Liver (tissue), 9 donors: ENCODE data around the gene ATP1A3. TPM values are rescaled to one million over a fixed set of nuclear protein-coding genes. Genes with fewer than 3 reads are reported as not detected.

Source experiments
- DNase-seq: peaks from one replicate; pipeline ENCODE4 v3.0.0-alpha.2; 2017; ENCODE audit warnings: low spot score
- H3K27ac ChIP-seq, 2 donors: one replicate each; pipeline ENCODE4 v1.7.0; 2013; ENCODE audit warnings: inconsistent platforms in 2 of 2, low read length in 2 of 2, control low read depth in 1 of 2, low read depth in 1 of 2, mild to moderate bottlenecking in 1 of 2
- H3K27me3 ChIP-seq, 4 donors: one replicate each; pipeline versions ENCODE4 v1.6.1 to v1.7.0; 2013; ENCODE audit warnings: low read length in 3 of 4, inconsistent platforms in 1 of 4, mild to moderate bottlenecking in 1 of 4, moderate library complexity in 1 of 4; ENCODE audit not compliant: control insufficient read depth in 4 of 4, insufficient read depth in 4 of 4
- H3K36me3 ChIP-seq, 4 donors: one replicate each; pipeline versions ENCODE4 v1.6.1 to v1.7.0; 2013; ENCODE audit warnings: low read length in 3 of 4, mild to moderate bottlenecking in 3 of 4, low read depth in 1 of 4, moderate library complexity in 1 of 4; ENCODE audit not compliant: control insufficient read depth in 4 of 4, insufficient read depth in 3 of 4
- H3K4me1 ChIP-seq, 4 donors: one replicate each; pipeline versions ENCODE4 v1.6.1 to v1.7.0; 2013; ENCODE audit warnings: low read length in 3 of 4, mild to moderate bottlenecking in 3 of 4, moderate library complexity in 1 of 4; ENCODE audit not compliant: control insufficient read depth in 4 of 4, insufficient read depth in 4 of 4
- H3K4me3 ChIP-seq, 3 donors: one replicate each; pipeline versions ENCODE4 v1.6.1 to v1.7.0; 2013; ENCODE audit warnings: low read length in 3 of 3, control low read depth in 1 of 3, low read depth in 1 of 3, mild to moderate bottlenecking in 1 of 3
- H3K9ac ChIP-seq, 2 donors: one replicate each; pipeline ENCODE4 v1.7.0; 2013; ENCODE audit warnings: low read length in 2 of 2, mild to moderate bottlenecking in 2 of 2, moderate library complexity in 2 of 2, control low read depth in 1 of 2, low read depth in 1 of 2
- H3K9me3 ChIP-seq, 4 donors: one replicate each; pipeline versions ENCODE4 v1.6.1 to v1.7.0; 2013; ENCODE audit warnings: low read length in 3 of 4; ENCODE audit not compliant: control insufficient read depth in 4 of 4
- ATF3 ChIP-seq: IDR thresholded peaks from 2 replicates; pipeline ENCODE4 v1.6.1; 2016; ENCODE audit warnings: antibody characterized with exemption
- EGR1 ChIP-seq, 2 donors: IDR thresholded peaks; 2 replicates each; pipeline ENCODE4 v1.6.1; 2016 to 2018; ENCODE audit warnings: antibody characterized with exemption in 2 of 2, low read depth in 2 of 2
- FOXA1 ChIP-seq: IDR thresholded peaks from 2 replicates; pipeline ENCODE4 v1.6.1; 2016; ENCODE audit warnings: antibody characterized with exemption
- FOXA2 ChIP-seq: IDR thresholded peaks from 2 replicates; pipeline ENCODE4 v1.6.1; 2016; ENCODE audit warnings: antibody characterized with exemption
- GABPA ChIP-seq, 2 donors: IDR thresholded peaks in 1 of 2; conservative IDR thresholded peaks in 1 of 2; 2 replicates each; pipeline ENCODE4 v1.6.1; 2016; ENCODE audit warnings: antibody characterized with exemption in 2 of 2, mild to moderate bottlenecking in 1 of 2, moderate library complexity in 1 of 2
- HNF4A ChIP-seq, 2 donors: conservative IDR thresholded peaks; 2 replicates each; pipeline ENCODE4 v1.6.1; 2016; ENCODE audit warnings: antibody characterized with exemption in 2 of 2, mild to moderate bottlenecking in 2 of 2
- HNF4G ChIP-seq: IDR thresholded peaks from 2 replicates; pipeline ENCODE4 v1.6.1; 2016; ENCODE audit warnings: antibody characterized with exemption
- JUND ChIP-seq, 2 donors: IDR thresholded peaks; 2 replicates each; pipeline ENCODE4 v1.6.1; 2016; ENCODE audit warnings: antibody characterized with exemption in 2 of 2
- NR2F2 ChIP-seq: IDR thresholded peaks from 2 replicates; pipeline ENCODE4 v1.6.1; 2016; ENCODE audit warnings: antibody characterized with exemption
- RAD21 ChIP-seq, 2 donors: IDR thresholded peaks; 2 replicates each; pipeline ENCODE4 v1.6.1; 2016; ENCODE audit warnings: antibody characterized with exemption in 2 of 2, mild to moderate bottlenecking in 2 of 2
- REST ChIP-seq: IDR thresholded peaks from 2 replicates; pipeline ENCODE4 v1.6.1; 2016; ENCODE audit warnings: antibody characterized with exemption, mild to moderate bottlenecking
- RXRA ChIP-seq, 2 donors: IDR thresholded peaks; 2 replicates each; pipeline ENCODE4 v1.6.1; 2017 to 2018; ENCODE audit warnings: antibody characterized with exemption in 2 of 2, mild to moderate bottlenecking in 1 of 2
- TAF1 ChIP-seq: conservative IDR thresholded peaks from 2 replicates; pipeline ENCODE4 v1.6.1; 2016; ENCODE audit warnings: antibody characterized with exemption, mild to moderate bottlenecking
- YY1 ChIP-seq: IDR thresholded peaks from 2 replicates; pipeline ENCODE4 v1.6.1; 2016; ENCODE audit warnings: antibody characterized with exemption, mild to moderate bottlenecking
- WGBS: extraction: QIAGEN DNeasy Blood & Tissue Kit; methylation state at CpG from one replicate; pipeline ENCODE4 v1.1.7; 2013; 5-methylcytosine and 5-hydroxymethylcytosine counted together
- polyA plus RNA-seq, 2 donors: library from polyadenylated mRNA; stranded (reverse) in 1 of 2; unstranded in 1 of 2; fragments of 200-250 nt in 1 of 2; fragments of >200 nt in 1 of 2; fragmentation: Nextera tagmentation in 1 of 2; extraction: Ambion mirVana in 1 of 2; gene quantifications; one replicate each; pipeline versions ENCODE4 v1.2.1 to v1.2.3, GENCODE V29; 2013 to 2015
- total RNA-seq, 2 donors: library from RNA; depleted of rRNA; stranded (reverse); fragments of >200 nt; gene quantifications; one replicate each; pipeline ENCODE4 v1.2.3, GENCODE V29; 2014
- TF ChIP-seq, protein P1 (sequence below): fragments of 150-350 bp; IDR thresholded peaks from 2 replicates; pipeline ENCODE4 v1.5.1; 2017; ENCODE audit warnings: improper control_type of control experiment, low read depth, low read length; ENCODE audit not compliant: missing input control
- TF ChIP-seq, protein P2 (sequence below): IDR thresholded peaks from 2 replicates; pipeline ENCODE4 v1.6.1; 2016; ENCODE audit warnings: antibody characterized with exemption
- TF ChIP-seq, protein P3 (sequence below): IDR thresholded peaks from 2 replicates; pipeline ENCODE4 v1.6.1; 2016; ENCODE audit warnings: antibody characterized with exemption
- donor health status: healthy.
- donor health status: healthy.
- donor health status: healthy.
- donor health status: healthy.
- donor health status: healthy.

ATP1A3 gene
- total and polyA plus RNA-seq, 4 donors: 0.05 to 0.09 (median 0.08) TPM; not detected in 1

DNA sequence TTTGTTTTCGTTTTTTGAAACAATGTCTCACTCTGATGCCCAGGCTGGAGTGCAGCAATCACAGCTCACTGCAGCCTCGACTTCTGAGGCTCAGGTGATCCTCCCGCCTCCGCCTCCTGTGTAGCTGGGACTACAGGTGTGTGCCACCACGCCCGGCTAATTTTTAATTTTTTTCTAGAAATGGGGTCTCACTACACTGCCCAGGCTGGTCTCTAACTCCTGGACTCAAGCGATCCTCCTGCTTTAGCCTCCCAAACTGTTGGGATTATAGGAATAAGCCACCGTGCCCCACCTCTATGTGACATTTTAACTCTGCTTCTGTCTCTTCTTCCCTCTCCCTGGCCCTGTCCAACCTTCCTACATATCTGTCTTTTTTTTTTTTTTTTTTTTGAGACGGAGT, 5.1 kb downstream of the ATP1A3 start:
- TF ChIP-seq FOXA2 (no peak), FOXA1 (no peak), ATF3 (no peak), TAF1 (no peak), NR2F2 (no peak), HNF4A (conservative IDR thresholded peaks at IDR 0.05) (no peak), RAD21 (IDR thresholded peaks at IDR 0.05) (no peak), RXRA (IDR thresholded peaks at IDR 0.05) (no peak), HNF4G (no peak), JUND (IDR thresholded peaks at IDR 0.05) (no peak), EGR1 (IDR thresholded peaks at IDR 0.05; ENCODE audit: low read depth in 2 of 2) (no peak), REST (no peak), YY1 (no peak), GABPA (IDR thresholded peaks at IDR 0.05 in 1 of 2, conservative IDR thresholded peaks at IDR 0.05 in 1 of 2) (no peak)
- TF ChIP-seq, protein P1, sequence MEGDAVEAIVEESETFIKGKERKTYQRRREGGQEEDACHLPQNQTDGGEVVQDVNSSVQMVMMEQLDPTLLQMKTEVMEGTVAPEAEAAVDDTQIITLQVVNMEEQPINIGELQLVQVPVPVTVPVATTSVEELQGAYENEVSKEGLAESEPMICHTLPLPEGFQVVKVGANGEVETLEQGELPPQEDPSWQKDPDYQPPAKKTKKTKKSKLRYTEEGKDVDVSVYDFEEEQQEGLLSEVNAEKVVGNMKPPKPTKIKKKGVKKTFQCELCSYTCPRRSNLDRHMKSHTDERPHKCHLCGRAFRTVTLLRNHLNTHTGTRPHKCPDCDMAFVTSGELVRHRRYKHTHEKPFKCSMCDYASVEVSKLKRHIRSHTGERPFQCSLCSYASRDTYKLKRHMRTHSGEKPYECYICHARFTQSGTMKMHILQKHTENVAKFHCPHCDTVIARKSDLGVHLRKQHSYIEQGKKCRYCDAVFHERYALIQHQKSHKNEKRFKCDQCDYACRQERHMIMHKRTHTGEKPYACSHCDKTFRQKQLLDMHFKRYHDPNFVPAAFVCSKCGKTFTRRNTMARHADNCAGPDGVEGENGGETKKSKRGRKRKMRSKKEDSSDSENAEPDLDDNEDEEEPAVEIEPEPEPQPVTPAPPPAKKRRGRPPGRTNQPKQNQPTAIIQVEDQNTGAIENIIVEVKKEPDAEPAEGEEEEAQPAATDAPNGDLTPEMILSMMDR: no peak
- TF ChIP-seq, protein P2, sequence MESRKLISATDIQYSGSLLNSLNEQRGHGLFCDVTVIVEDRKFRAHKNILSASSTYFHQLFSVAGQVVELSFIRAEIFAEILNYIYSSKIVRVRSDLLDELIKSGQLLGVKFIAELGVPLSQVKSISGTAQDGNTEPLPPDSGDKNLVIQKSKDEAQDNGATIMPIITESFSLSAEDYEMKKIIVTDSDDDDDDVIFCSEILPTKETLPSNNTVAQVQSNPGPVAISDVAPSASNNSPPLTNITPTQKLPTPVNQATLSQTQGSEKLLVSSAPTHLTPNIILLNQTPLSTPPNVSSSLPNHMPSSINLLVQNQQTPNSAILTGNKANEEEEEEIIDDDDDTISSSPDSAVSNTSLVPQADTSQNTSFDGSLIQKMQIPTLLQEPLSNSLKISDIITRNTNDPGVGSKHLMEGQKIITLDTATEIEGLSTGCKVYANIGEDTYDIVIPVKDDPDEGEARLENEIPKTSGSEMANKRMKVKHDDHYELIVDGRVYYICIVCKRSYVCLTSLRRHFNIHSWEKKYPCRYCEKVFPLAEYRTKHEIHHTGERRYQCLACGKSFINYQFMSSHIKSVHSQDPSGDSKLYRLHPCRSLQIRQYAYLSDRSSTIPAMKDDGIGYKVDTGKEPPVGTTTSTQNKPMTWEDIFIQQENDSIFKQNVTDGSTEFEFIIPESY: no peak
- TF ChIP-seq, protein P3, sequence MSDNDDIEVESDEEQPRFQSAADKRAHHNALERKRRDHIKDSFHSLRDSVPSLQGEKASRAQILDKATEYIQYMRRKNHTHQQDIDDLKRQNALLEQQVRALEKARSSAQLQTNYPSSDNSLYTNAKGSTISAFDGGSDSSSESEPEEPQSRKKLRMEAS: no peak
- DNase-seq: no peak
- Histone ChIP-seq H3K9me3 (no peaks in the 10 kb centered on the region), H3K4me3 (no peak overlapping the region), H3K4me1 (peaks cover 0 to 3% (median 0%) of the 10 kb centered on the region in 4 donors), H3K36me3 (no peaks in the 10 kb centered on the region), H3K9ac (no peak overlapping the region), H3K27me3 (peaks cover 0 to 2% (median 0%) of the 10 kb centered on the region in 4 donors), H3K27ac (no peak overlapping the region)
- 82% methylated on average over 9 of the region's 9 CpGs for WGBS
